Fibroblast of skin of back (primary cell): ENCODE measurements around the gene FUCA1. TPM values are rescaled to one million over a fixed set of nuclear protein-coding genes. Genes with fewer than 3 reads are reported as not detected.
"Not testable (repeated sequence)": the region's sequence is repeated elsewhere in the genome, so short reads cannot be mapped to it uniquely, and the experiment has no call there.

Experiments
- DNase-seq: peaks from one replicate; pipeline ENCODE4 v3.0.0-alpha.2; 2013
- polyA plus RNA-seq, 2 experiments: library from polyadenylated mRNA; unstranded; fragments of 120-200 nt; gene quantifications; one replicate each; pipeline ENCODE4 v1.2.1, GENCODE V29; 2013; ENCODE audit not compliant: insufficient read length in 2 of 2

Gene FUCA1
- 6.4 TPM for polyA plus RNA-seq (2013, experiment 1 of 2; ENCODE audit: insufficient read length)
- 8.0 TPM for polyA plus RNA-seq (2013, experiment 2 of 2; ENCODE audit: insufficient read length)

- DNase-seq = peak; percentile 83
Measured at GRCh38 chr1:23867895-23868556, at the start of gene FUCA1. Gene FUCA1 (minus strand): TSS chr1:23868290. CDS start chr1:23868286, 4 bp downstream.

GRCh38 chr1:23916209-23917131 lies 48.4 kb upstream of the FUCA1 start:
- peak; percentile 44 for DNase-seq

- DNase-seq = no peak
Measured at GRCh38 chr1:23915466-23915865, 47.4 kb upstream of the FUCA1 start.

- DNase-seq = no peak
Measured at GRCh38 chr1:23914921-23915320, 46.8 kb upstream of the FUCA1 start.

GRCh38 chr1:23913212-23913880 lies 45.3 kb upstream of the FUCA1 start, which contains the start of gene CNR2:
Gene CNR2 (minus strand): TSS chr1:23913362. CDS start chr1:23875617, 37,745 bp downstream.
- no peak for DNase-seq

- no peak for DNase-seq
Measured at GRCh38 chr1:23911921-23912320, 43.8 kb upstream of the FUCA1 start.

GRCh38 chr1:23910553-23911246 lies 42.6 kb upstream of the FUCA1 start:
- no peak for DNase-seq

GRCh38 chr1:23910144-23910543 lies 42.1 kb upstream of the FUCA1 start:
- DNase-seq = no peak

GRCh38 chr1:23909412-23909811 lies 41.3 kb upstream of the FUCA1 start:
- no peak for DNase-seq

- no peak for DNase-seq
Measured at GRCh38 chr1:23908453-23909341, 40.6 kb upstream of the FUCA1 start.

GRCh38 chr1:23906731-23907130 lies 38.6 kb upstream of the FUCA1 start:
- no peak for DNase-seq

- DNase-seq = no peak
Measured at GRCh38 chr1:23905461-23906025, 37.5 kb upstream of the FUCA1 start.

- DNase-seq = no peak
Measured at GRCh38 chr1:23904748-23905357, 36.8 kb upstream of the FUCA1 start.

- no peak for DNase-seq
Measured at GRCh38 chr1:23903754-23904153, 35.7 kb upstream of the FUCA1 start.

- DNase-seq = no peak
Measured at GRCh38 chr1:23902321-23903278, 34.5 kb upstream of the FUCA1 start.

GRCh38 chr1:23900017-23900416 lies 31.9 kb upstream of the FUCA1 start:
- DNase-seq = not testable (repeated sequence)

GRCh38 chr1:23899070-23899469 lies 31.0 kb upstream of the FUCA1 start:
- no peak for DNase-seq

- DNase-seq = no peak
Measured at GRCh38 chr1:23897083-23897482, 29.0 kb upstream of the FUCA1 start.

GRCh38 chr1:23896491-23896890 lies 28.4 kb upstream of the FUCA1 start:
- DNase-seq = no peak
